ENCODE results near the gene MDP1. TPM values are rescaled to one million over a fixed set of nuclear protein-coding genes. Genes with fewer than 3 reads are reported as not detected.

The MDP1 gene
- total RNA-seq, 1 donor from 2014 or later = 21.1 TPM

- DNase-seq (ENCODE audit: low read depth) (no peak), FAIRE-seq (no peak)
- Histone ChIP-seq H3K27me3 (ENCODE audit: control insufficient read depth, insufficient read depth, low read length) (no peaks in the 10 kb centered on the region), H3K4me3 (ENCODE audit: low read depth, low read length) (no peak overlapping the region), H3K36me3 (ENCODE audit: control insufficient read depth, insufficient read depth, low read length) (peaks cover 32% of the 10 kb centered on the region)
- TF ChIP-seq CTCF (IDR thresholded peaks at IDR 0.05; ENCODE audit: insufficient read depth, low read length, severe bottlenecking) = no peak
Measured at GRCh38 chr14:24186831-24187538, 28.9 kb downstream of the MDP1 start.

GRCh38 chr14:24185741-24186140, 30.1 kb downstream of the MDP1 start:
- DNase-seq (ENCODE audit: low read depth) (no peak), FAIRE-seq (no peak)
- H3K4me3 ChIP-seq (ENCODE audit: low read depth, low read length) = no peak overlapping the region
- H3K27me3 ChIP-seq (ENCODE audit: control insufficient read depth, insufficient read depth, low read length) = no peaks in the 10 kb centered on the region
- TF ChIP-seq CTCF (IDR thresholded peaks at IDR 0.05; ENCODE audit: insufficient read depth, low read length, severe bottlenecking) = no peak
- peaks cover 32% of the 10 kb centered on the region for H3K36me3 ChIP-seq (ENCODE audit: control insufficient read depth, insufficient read depth, low read length)

GRCh38 chr14:24185026-24185425, 30.8 kb downstream of the MDP1 start:
- no peak overlapping the region for H3K4me3 ChIP-seq (ENCODE audit: low read depth, low read length)
- no peak for TF ChIP-seq CTCF (IDR thresholded peaks at IDR 0.05; ENCODE audit: insufficient read depth, low read length, severe bottlenecking)
- no peaks in the 10 kb centered on the region for H3K27me3 ChIP-seq (ENCODE audit: control insufficient read depth, insufficient read depth, low read length)
- FAIRE-seq = no peak
- no peak for DNase-seq (ENCODE audit: low read depth)
- peaks cover 33% of the 10 kb centered on the region for H3K36me3 ChIP-seq (ENCODE audit: control insufficient read depth, insufficient read depth, low read length)

- H3K27me3 ChIP-seq (ENCODE audit: control insufficient read depth, insufficient read depth, low read length) = no peaks in the 10 kb centered on the region
- TF ChIP-seq CTCF (IDR thresholded peaks at IDR 0.05; ENCODE audit: insufficient read depth, low read length, severe bottlenecking) = no peak
- DNase-seq (ENCODE audit: low read depth) (no peak), FAIRE-seq (no peak)
- peaks cover 33% of the 10 kb centered on the region for H3K36me3 ChIP-seq (ENCODE audit: control insufficient read depth, insufficient read depth, low read length)
- H3K4me3 ChIP-seq (ENCODE audit: low read depth, low read length) = no peak overlapping the region
Measured at GRCh38 chr14:24184104-24184970, 31.5 kb downstream of the MDP1 start.

- no peak for TF ChIP-seq CTCF (IDR thresholded peaks at IDR 0.05; ENCODE audit: insufficient read depth, low read length, severe bottlenecking)
- Histone ChIP-seq H3K36me3 (ENCODE audit: control insufficient read depth, insufficient read depth, low read length) (peaks cover 44% of the 10 kb centered on the region), H3K4me3 (ENCODE audit: low read depth, low read length) (no peak overlapping the region), H3K27me3 (ENCODE audit: control insufficient read depth, insufficient read depth, low read length) (no peaks in the 10 kb centered on the region)
- FAIRE-seq (no peak), DNase-seq (ENCODE audit: low read depth) (no peak)
Measured at GRCh38 chr14:24183014-24183481, 32.8 kb downstream of the MDP1 start.
